Stimulated activated CD8-positive, alpha-beta memory T cell treated with anti-CD3 and anti-CD28 coated beads, Interleukin-12 subunit alpha, Interleukin-12 subunit beta, amount 100 ng/mL, for 24 hours (primary cell): ENCODE data around the gene TBX15.

Experiments used
- DNase-seq: peaks from one replicate; pipeline ENCODE4 v3.0.0-alpha.2; 2020; ENCODE audit errors: extremely low read depth

Gene TBX15

GRCh38 chr1:118896416-118896815, 91.7 kb downstream of the TBX15 start:
- DNase-seq: no peak

- DNase-seq: no peak
These were observed 93.3 kb downstream of the TBX15 start for GRCh38 chr1:118894836-118895235.

DNA sequence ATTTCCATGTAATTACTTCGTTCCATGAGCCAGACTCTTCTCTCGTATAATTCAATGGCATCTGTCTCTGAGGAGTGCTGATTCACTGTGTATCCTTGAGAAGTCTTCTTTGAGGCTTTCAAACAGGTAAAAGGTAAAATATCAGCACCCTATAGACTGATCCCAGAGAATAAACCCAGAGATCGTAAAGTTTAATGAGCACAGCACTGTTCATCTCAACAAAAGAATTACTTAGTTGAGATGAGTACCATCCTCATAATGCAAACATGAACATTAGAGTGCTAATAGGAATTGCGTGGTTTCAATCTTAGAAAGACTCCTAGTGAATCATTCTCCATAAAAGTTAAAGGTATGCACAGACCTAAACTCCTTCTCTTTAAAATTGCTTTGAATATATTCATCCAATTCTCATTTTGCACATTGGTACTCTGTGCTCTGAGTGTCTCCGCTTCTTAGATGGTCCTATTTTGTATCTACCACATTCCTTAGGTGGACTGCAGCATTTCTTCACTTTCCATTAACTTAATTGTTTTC, 97.2 kb downstream of the TBX15 start:
- no peak for DNase-seq

DNA sequence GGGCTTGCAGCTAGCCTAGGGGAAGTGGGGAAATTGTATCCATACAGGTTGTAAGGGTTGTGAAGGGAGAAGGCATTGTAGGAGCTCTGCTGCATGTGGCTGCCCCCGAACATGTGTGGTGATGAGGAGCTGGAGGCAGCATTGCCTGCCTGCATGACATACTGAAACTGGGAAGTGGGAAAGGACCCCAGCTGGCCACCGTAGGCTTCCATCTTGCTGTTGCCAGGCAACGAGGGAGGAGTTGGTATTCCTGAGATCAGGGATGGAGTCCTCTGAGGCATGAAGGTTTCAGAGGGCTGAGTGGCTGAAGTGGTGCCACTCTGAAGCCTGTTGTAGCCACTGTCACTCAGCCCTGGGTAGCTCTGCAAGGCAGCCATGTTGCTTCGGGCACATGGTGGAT, 103.2 kb downstream of the TBX15 start:
- no peak for DNase-seq

GRCh38 chr1:118881751-118882150, 106.4 kb downstream of the TBX15 start:
- DNase-seq: no peak

- no peak for DNase-seq
These were observed 109.5 kb downstream of the TBX15 start for GRCh38 chr1:118878661-118879060.

DNA sequence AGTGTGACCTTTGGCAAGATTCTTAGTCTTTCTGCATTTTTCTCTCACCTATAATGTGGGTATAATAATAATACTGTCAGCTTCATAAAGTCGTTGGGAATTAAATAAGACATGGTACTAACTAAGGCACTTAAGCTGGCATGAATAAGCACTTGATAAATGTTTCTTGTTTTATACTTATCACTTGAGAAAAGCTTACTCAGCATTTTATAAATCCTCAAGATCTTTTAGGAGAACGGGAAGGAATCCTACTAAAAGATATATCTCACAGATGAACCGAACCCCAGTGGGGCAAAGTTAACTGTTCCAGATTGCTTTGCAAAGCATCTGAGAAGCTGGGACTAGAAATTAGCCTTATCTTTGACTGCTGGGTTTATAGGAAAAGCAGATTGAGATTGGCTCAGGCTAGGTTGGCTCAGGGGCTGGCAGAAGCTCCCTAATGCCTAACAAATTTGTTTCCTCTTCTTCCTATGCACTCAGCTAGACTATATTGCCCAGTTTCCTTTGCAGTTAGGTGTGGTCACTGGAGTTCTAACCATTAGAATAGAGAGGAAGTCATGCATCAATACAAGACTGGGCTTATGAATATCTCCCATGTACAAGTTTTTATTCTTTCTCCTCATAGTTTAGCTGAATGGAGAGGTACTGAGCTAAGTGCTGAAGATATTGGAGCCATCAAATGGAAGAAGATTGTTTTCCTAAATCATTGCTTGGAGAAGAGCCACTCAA, 110.3 kb downstream of the TBX15 start:
- no peak for DNase-seq

- DNase-seq: no peak
These were observed 116.5 kb downstream of the TBX15 start for GRCh38 chr1:118871582-118872171.

DNA sequence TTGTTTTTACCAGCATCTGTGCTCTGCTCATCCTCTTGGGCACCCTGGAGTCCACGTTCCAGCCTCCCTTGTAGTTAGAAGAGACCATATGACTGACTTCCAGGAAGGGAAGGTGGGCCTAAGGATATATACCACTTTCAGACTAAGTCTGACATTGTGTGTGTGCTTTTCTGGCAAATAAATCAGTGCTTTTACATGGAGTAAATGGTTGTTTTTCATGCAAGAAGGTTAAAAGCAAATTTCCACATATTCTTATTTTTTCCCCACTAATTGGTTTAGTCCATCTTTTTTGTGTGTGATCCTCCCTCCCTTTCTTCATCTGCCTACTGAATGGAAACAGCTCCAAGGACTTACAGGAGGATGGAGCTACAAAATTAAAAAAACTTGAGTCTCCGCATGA, 119.8 kb downstream of the TBX15 start:
- no peak for DNase-seq

DNA sequence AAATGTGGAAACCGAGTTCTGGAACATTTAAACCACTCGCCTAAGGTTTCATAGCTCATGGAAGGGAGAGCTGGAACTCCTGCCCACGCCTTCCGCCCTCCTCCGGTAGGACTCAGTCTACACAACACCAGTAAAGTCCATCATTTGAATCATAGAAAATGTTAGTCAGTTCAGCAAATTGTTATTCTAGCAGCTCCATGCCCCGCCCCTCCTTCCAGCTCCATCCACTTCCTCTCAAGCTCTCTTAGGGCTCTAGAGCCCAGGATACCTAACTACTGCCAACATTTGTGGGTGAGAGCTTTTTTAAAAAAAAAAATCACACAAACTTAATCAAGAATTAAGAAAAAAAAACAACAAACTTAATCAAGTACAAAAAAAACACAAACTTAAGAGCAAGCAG, 121.8 kb downstream of the TBX15 start:
- no peak for DNase-seq

- no peak for DNase-seq
These were observed 124.5 kb downstream of the TBX15 start for GRCh38 chr1:118863688-118864087.

DNA sequence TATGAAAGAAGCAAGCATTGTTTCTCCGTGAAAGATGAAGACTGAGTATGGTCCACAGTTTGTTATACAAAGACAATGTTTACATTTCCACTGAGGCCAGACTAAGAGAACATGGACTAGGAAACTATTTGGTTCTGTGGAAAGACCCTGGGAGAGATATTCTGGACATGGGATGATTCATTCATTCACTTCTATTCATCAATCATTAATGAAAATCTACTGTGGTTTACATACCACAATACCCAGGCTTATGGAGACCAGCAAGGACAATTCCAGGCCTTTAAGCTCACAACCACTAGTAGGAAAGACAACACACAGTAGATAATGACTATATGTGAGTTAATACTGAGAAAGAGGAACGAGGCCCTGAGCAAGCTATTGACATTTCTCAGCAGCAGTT, 125.4 kb downstream of the TBX15 start:
- no peak for DNase-seq

DNA sequence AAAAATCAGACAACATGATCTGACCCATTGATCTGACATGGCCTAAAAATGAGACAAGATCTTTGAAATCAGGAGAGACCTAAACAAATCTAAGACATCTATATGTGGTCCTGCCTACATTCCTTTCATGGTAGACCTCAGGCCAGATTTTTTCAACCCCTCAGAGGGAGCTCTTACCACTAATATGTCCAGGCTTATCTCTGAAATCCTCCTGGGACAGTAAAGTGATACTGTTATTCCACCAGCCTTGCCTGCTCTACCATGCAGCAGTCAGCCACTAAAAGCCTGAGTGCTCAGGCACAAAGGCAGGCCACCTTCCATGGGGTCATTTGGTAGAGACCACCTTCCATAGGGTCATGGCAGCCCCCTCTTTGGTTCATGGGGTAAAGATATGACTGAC, 126.9 kb downstream of the TBX15 start:
- no peak for DNase-seq

- no peak for DNase-seq
These were observed 128.1 kb downstream of the TBX15 start for GRCh38 chr1:118859999-118860398.

- no peak for DNase-seq
These were observed 141.7 kb downstream of the TBX15 start for GRCh38 chr1:118846443-118846842.

DNA sequence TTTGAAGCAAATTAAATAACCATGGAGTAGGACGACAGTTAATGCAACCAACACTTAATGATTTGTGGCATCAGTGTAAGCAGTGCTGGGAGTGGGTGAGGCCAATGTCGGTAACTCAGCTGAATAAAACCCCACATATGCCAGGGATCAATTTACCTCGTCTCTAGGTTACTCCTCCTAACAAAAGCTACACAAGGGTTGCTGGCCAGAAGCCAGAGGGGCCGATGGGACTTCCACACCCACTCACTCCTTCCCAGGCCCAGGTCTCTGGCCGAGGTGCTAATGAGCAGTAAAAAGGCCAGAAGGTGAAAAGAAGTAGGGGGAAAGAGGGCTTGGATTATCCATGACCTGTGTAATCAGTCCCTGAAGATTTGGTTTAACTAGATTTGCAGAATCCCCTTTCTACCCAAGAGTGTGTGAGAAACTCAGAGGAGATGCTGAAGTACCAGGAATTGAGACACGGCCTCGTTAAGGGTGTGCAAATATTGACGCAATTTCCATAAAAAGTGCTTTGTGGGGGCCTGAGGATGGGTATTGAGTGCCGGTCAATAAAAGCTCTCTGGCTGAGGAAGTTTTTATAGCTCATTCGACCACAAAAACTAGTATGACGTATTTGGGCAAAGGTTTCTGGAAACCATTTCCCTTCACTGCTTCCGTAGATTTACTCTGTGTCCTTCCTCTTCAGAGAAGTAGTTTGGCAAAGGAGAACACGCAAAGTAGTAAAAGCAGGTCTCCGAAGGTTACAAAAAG, 145.5 kb downstream of the TBX15 start:
- DNase-seq: no peak

DNA sequence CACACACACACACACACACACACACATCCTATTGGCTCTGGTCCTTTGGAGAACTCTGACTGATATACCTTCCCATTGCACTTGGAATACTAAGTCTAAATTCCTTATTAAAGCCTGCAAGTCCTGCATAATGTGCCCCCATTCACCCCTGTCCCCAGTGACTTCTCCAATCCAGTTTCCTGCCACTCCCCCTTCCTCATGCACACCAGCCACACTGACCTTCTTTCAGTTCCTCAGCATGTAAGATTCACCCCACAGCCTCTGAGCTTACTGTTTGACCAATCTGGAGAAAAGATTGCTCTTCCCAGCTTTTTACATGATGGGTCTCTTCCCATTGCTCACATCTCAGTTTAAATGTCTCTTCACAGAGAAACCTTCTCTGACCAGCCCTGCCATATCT, 146.6 kb downstream of the TBX15 start:
- DNase-seq: no peak
